GM21423 (cell line): ENCODE results near the gene CFAP20.

Experiments
- ATAC-seq: cut with Tn5 transposase; IDR thresholded peaks from one replicate; pipeline ENCODE4 v1.9.1; 2021; ENCODE audit warnings: mild to moderate bottlenecking, moderate library complexity; ENCODE audit not compliant: unreplicated experiment

The CFAP20 gene

GRCh38 chr16:58125041-58125440 is 4.1 kb downstream of the CFAP20 start:
- no peak for ATAC-seq

GRCh38 chr16:58124601-58124915 is 4.6 kb downstream of the CFAP20 start:
- ATAC-seq: no peak

GRCh38 chr16:58123896-58124600 is 5.1 kb downstream of the CFAP20 start:
- ATAC-seq: no peak

GRCh38 chr16:58121132-58121531 is 8.0 kb downstream of the CFAP20 start:
- no peak for ATAC-seq

DNA sequence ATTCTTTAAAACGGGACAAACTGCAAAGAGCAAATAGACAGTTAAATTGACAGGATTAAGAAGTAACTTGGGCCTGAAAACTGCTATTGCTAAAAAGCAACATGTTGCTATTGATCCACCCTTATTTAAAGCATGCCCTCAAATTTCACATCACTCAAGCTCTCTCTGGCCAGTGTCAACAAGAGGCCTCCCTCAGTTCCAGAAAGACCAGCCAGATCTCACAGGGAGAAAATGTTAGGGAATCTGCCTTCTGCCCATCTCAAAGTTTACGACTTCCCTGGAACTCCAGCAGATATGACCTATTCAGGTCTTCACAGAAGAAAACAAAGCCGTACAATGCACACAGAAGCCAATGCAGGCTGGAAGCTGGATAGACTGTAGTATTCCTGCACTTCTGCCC is 8.9 kb downstream of the CFAP20 start:
- no peak for ATAC-seq

DNA sequence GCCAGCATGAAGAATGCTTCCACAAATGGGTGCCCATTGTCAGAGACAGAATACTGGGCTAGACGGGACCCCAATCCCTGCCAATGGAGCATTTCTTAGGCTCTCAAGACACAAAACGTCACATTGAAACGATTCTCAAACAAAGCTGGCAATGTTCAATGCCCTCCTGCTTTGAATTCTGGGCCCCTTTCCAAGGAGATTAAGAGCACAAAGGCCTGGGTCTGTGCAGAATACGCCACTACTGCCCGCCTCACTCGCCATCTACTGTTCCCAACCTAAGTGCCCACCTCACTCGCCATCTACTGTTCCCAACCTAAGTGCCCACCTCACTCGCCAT is 9.7 kb downstream of the CFAP20 start:
- no peak for ATAC-seq

GRCh38 chr16:58118801-58119508 is 10.2 kb downstream of the CFAP20 start:
- ATAC-seq: no peak

DNA sequence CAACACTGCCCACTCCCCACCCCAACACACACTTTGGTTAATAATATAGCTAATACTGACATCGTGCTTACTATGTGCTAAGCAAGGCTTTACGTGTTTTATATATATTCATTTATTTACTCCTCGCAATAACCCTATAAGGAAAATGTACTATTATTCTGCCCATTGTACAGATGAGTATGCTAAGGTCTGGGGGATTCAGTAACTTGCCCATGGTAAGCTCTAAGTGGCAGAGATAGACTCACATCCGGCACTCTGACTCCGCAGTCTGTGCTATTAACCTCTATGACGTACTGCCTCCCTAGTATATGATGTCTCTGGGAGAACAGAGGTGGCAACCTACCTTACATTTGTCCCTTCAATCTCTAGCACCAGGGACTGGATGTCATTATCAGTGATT is 12.7 kb downstream of the CFAP20 start:
- no peak for ATAC-seq

DNA sequence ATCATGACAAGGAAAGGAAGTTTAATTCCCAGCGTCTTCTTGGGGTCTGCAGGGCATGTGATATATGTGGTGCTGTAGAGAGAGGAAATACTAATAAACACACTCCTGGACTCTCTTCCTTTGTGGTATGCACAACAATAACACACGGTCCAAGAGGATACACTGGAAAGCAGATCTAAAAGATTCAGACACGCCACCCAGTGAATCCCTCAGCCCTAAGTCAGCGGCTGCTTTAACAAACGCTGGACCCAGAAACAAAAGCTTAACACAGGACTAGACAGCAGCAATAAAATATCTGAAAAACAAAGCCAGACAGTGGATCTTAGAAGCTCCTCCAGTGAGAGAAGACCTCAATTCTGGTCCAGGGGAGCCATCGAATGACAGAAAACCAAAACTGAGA is 13.1 kb downstream of the CFAP20 start:
- ATAC-seq: no peak

DNA sequence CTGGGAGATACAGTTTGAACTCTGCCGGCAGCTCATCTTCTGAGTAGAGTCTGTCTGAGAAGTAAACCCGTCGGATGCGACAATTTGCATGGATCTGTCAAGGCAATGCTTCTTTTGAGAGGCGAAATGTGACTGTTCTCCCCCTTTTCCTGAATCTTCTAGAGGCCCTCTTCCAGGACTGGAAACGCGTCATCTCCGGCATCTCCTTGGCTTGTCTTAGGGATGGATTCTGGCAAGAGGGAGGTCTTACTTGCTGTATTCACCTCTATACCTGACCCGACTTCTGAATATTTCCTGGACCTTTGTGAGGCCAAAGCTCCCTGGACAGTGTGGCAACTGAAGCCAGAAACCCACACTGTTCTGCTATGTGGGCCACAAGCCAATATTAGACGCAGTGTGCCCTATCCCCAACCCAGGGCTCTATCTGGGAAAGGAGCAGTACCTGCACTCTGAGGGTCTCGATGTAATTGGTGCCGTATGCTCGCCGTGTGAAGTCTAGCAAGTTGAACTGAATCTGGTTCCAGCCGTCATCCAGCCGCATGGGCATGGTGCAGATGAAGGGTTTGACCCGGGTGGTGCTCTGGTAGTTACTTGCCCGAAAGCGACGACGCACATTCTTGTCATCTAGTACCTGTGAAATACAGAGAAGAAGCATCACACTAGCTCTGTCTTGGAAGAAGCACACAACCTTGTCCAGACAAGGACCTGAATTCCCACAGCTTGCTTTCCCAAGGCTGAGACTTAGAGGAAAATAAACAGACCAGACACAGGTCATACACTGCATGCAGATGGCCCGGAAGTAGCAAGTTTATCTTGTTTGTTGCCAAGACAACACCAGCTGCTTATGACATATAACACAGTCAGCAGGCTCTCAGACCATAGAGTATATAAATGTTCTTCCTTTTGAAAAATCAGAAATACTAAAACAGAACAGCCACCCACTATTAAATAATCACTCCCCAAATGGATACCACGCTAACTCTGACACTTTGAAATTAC is 14.1 kb downstream of the CFAP20 start:
- ATAC-seq: no peak

DNA sequence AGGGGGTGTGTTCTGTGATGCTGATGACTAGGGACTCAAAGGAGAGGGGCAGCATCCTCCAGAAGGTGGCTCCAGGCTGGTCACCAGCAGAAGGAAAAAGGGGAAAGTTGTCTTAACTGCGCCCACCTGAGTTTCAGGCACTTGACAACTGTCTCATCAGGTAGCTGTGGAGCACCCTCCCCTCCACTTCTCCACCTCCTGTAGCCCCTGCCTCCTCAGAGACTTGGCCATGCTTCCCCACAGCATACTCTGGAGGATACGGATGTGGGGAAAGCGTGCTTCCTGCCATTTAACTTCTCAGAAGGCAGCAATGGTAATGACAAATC is 17.9 kb downstream of the CFAP20 start:
- no peak for ATAC-seq

DNA sequence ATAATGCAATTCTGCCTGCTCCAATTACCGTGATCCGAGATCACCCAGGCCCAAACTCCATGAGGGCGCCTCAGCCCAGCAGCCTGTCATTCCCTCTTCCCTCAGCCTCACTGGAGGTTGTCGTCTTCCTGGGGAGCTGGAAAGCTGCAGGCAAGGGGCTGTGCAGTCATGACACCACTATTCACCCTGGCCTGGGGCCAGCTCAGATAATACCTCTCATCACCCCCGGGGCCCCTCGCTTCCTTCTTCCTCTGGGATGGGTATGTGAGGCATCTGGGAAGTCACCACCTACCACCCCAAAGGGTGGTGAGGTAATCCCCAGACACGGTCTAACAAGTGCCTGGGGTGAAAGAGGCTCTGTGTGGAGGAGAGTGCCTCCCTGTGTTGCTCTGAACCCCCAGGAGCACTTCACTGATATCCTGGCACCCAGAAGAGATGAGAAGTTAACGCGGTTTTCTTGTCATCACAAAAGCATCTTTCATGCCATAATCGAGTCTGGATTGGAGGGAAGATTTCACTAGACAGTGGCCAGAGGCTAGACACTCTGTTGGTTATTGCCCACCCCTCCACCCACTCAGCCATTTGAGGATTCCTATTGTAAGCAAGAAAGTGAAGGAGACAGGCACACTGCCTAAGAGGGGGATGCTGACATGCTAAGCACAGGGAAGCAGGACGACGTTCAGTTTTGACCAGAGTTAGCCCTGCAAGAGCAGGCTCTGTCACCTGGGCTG is 18.4 kb downstream of the CFAP20 start:
- no peak for ATAC-seq

DNA sequence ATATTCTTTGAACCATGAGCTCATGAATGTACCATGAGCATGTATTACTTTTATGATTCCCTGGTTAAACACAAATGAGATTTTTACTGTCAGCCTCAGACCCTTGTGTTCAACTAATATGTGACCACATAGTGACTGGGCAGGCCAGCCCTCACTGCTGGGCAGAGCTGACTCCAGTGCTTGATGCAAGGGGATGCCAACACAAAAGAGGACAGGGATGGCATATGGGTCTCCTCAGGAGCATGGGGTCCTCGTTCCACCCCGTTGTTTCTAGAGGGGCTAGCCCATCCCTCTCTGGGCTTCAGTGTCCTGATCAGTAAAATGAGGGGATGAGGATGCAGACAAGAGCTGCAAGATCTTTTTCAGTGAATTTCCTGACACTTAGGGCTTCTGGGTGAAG is 19.3 kb downstream of the CFAP20 start:
- no peak for ATAC-seq

GRCh38 chr16:58109330-58109729 is 19.9 kb downstream of the CFAP20 start:
- ATAC-seq: peak; percentile 48

- ATAC-seq: no peak
Observed at GRCh38 chr16:58107709-58108108, 21.5 kb downstream of the CFAP20 start.

DNA sequence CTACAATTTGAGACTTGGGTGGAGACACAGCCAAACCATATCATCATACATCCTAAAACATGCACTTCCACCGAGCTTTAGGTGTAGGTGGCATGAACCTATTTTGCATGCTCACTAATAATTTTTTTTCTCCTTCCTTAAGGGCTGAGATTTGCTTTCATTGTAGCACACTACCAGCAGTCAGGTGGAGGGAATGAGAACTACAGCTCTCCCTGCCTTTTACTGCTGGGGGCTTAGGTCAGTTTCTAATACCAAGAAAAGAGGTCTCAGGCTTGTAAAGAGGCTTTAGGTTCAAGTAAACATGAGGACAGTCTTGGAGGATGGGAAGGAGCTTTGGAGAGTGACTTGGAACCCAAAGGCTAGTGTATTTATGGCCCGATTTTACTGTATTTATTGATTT is 22.0 kb downstream of the CFAP20 start:
- no peak for ATAC-seq

DNA sequence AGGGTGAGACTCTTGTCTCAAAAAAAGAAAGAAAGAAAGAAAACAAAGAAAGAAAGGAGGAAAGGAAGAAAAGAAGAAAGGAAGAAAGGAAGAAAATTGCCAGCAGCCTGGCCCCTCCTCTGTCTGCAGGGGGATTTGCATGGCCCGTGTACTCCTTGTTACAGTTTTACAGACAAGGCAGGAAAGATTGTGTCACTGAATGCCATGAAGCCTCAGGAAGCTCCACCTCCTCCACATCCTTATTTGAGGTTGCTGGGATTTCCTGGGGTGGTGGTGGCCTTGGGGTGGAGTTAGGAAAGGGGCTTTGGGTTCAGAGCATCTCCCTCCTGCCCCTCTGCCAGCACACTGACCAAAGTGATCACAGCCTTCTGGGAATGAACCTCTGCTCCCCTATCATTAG is 23.6 kb downstream of the CFAP20 start:
- no peak for ATAC-seq

- ATAC-seq: peak; percentile 85
Observed at GRCh38 chr16:58102665-58103392, 26.4 kb downstream of the CFAP20 start.

DNA sequence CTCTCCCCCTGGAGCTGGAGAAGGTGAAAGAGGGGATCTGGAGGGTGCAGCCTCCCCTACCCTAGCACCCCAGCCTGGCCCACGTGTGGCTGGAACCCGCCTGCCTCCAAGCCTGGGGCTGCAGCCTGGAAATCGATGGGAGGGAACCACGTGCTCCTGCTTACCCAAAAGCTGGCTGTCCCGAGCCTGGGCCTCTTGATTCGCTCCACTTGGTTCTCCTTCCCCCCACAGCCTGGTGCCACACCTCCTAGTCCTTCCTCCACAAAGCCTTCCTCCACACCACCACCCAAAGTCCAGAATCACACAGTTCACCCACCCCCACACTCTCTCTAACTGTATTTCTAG is 29.3 kb downstream of the CFAP20 start:
- ATAC-seq: no peak

GRCh38 chr16:58099097-58099955 is 29.9 kb downstream of the CFAP20 start:
- ATAC-seq: no peak
